ENCODE data around the gene R3HDML.

- no peak for TF ChIP-seq CTCF (IDR thresholded peaks at IDR 0.05)
- TF ChIP-seq EZH2 (IDR thresholded peaks at IDR 0.05; ENCODE audit: borderline replicate concordance, insufficient read depth, low read depth, low read length, poor library complexity, severe bottlenecking): no peak
These were observed 29.9 kb upstream of the R3HDML start for GRCh38 chr20:44306927-44307326.

Data from B cell (primary cell).